Placental pericyte (primary cell): ENCODE results near the gene R3HDM1. TPM values are rescaled to one million over a fixed set of nuclear protein-coding genes. Genes with fewer than 3 reads are reported as not detected.

ENCODE experiments used
- small RNA-seq: library from RNA; depleted of rRNA; stranded (forward); fragments of <200 nt; gene quantifications from one replicate; pipeline ENCODE3, GENCODE V24; 2012; ENCODE audit warnings: low replicate concordance
- total RNA-seq: library from RNA; depleted of rRNA; stranded (reverse); fragments of >200 nt; gene quantifications from 2 replicates; pipeline ENCODE4 v1.2.3, GENCODE V29; 2012

R3HDM1 gene
- total RNA-seq, result 7.0 and 17.9 TPM in 2 replicates

DNA sequence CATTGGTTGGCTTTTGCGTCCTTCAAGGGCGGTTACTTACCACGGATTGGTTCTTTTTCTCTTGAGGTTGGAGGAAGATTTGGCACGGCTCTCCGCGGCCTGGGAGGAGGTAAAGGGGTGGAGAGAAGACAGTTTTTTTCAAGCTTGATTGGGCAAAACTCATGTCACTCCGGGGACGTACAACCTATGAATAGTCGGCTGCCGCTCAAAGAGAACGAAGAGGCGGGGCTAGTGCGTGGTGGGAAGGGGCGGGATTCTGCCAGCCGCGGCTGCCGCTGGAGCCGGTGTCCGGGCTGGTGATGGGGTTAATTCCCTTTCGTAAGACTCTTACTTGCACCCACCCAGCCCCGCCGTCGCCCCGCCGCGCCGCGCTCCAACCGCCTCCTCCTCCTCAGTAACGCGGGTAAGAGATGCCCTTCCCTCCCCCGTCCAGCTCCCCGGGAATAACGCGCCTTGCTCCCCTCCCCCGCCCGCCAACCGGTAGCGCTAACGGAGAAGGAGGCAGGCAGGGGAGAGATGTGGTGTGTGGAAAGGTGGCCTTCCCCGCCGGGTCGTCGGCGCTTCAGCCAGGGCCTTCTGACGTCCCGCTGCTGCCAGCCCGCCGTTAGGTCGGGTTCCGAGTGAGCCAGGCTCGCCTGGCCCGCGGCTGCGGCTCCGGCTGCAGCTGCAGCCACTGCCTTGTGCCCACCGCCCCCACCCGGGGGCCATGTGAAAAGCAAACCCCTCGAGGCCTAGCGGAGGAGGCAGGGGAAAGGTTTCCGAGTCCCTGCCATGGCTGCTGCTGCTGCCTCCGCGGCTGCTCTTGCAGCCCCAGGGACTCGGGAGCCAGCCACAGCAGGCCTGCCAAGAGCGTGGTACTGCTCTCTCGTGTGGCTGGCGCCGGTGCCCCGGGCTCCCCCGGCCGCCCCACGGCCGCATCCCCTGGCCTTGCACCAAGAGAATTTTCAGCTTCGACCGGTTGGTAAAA is at the start of gene R3HDM1:
R3HDM1 (plus strand) TSS at position 254 of the 967 bp plus-strand sequence. CDS start 73,362 bp downstream, outside the sequence.

DNA sequence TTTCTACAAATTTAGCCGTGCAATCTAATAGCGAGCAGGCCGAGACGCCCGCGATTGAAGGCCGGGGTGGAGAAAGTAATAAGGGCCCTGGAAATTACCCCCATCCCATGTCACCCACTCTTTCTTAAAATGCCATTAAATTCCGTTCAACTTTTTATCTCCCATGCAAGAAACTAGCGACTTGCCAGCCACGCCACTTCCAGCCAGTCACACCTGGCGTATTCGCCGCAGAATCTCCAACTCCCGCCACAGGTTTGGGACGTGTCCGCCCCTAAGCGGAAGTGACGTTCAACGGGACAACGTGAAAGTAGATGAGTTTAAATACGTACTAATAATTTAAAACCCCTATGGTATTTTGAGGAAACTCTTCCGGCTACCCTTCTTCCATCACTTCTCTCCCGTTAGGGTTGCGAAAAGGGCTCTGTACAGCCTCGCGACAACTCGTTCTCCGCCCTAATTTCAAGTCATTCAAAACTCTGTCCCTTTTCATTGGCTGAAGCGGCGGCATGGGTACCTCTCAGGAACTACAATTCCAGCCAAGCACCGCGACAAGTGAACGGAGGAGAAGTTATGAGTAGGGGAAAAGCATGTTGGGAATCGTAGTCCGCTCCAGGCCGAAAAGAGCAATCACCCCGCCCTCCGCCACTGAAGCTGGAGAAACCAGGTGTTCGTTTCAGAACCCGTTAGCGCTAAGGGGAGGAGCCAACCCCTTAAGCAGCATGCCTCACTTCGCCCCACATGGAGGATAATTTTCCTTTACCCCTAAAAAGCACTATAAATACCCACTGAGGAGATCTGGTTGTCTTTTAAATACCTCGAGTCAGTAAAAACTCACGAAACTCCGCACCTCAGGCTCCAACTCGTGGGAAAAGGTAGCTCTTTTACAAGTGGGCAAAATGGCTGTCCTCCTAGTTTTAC is 712 bp upstream of the R3HDM1 start, which contains the start of gene ZRANB3:
ZRANB3 (minus strand) TSS at position 906 of the 918 bp plus-strand sequence.

DNA sequence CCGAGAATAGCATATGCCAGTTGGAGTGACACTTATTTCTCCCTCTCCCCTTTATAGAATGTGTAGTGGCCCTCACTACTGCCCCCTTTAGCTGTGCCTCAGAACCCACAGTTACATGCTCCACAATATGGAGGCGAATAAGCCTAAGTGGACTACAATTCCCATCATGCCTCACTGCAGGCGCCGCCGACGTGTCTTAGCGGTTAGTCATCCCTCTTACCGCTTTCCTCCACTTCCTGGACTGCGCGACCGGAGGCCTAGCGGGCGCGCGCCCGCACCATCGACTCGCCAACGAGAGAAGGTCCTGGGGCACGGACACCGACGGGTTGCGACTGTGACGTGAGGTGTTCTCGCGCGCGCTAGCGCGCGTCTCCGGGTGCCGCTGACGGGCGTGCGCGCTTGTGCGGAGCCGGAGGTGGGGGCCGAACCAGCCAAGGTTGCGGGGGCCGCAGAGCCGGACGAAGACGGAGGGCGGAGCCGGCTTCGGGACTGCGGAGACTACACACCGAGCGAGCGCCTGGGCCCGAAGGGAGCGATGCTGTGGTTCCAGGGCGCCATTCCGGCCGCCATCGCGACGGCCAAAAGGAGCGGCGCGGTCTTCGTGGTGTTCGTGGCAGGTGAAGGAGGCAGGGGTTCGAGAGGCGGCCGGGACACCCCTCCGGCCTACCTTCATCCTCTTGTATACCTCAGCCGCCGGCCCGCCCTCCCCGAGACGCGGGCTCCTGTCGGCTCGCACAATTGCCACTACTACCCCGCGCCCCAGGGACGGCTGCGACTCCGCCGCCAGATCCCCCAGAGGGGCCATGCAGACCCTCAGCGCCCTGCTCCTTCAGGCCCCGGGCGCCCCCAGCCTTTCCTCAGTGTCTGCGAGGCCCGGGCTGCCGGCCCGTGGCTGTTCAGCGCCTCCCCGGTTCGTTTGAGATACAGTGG is 210.4 kb downstream of the R3HDM1 start, which contains the start of gene UBXN4:
UBXN4 (plus strand) TSS at position 461 of the 930 bp plus-strand sequence; CDS start at position 536, 75 bp downstream.

Small RNA genes within 50 kb of the gene (small RNA-seq; reads per million reads assigned to genes)
- gene MIR128-1 (11.6 reads per million, percentile 95 among the genes with 10 or more reads in this experiment), gene RNU6-512P (0.10 reads per million)

Other genes with a start within 250 kb of the R3HDM1 start
- gene ZRANB3, start 266 bp upstream of the R3HDM1 start, total RNA-seq, result 4.6 and 9.3 TPM in 2 replicates
- 71.3 TPM in 2 replicates for gene UBXN4, start 210.4 kb downstream of the R3HDM1 start, total RNA-seq